DOHH2 (cell line): Measurements from ENCODE around the gene TWSG1.

Experiments
- H3F3A ChIP-seq: fragments of 200-600 bp; sonication (generic), shearing (Covaris generic); 2 replicates; pipeline ENCODE4 v1.6.0; 2016; ENCODE audit warnings: antibody characterized with exemption, mild to moderate bottlenecking; ENCODE audit not compliant: control insufficient read depth, insufficient read depth
- H3K27ac ChIP-seq: fragments of 200-600 bp; sonication (generic); 2 replicates; pipeline ENCODE4 v1.5.1; 2014; ENCODE audit warnings: low read depth, mild to moderate bottlenecking, low read length, moderate library complexity
- H3K27me3 ChIP-seq: fragments of 200-600 bp; sonication (generic); 2 replicates; pipeline ENCODE4 v1.6.1; 2014; ENCODE audit warnings: mild to moderate bottlenecking, low read length, mixed read lengths; ENCODE audit not compliant: control insufficient read depth
- H3K36me3 ChIP-seq: fragments of 200-600 bp; sonication (generic); 2 replicates; pipeline ENCODE4 v1.6.1; 2014; ENCODE audit warnings: mild to moderate bottlenecking, low read length, moderate library complexity, mixed read lengths; ENCODE audit not compliant: control insufficient read depth
- H3K4me1 ChIP-seq: fragments of 200-600 bp; sonication (generic); 2 replicates; pipeline ENCODE4 v1.6.1; 2014; ENCODE audit warnings: mild to moderate bottlenecking, low read length, mixed read lengths; ENCODE audit not compliant: control insufficient read depth
- H3K4me2 ChIP-seq: fragments of 200-600 bp; sonication (generic); 2 replicates; pipeline ENCODE4 v1.6.0; 2014; ENCODE audit warnings: mild to moderate bottlenecking, low read length, moderate library complexity
- H3K4me3 ChIP-seq: fragments of 200-600 bp; sonication (generic); 2 replicates; pipeline ENCODE4 v1.5.1; 2014; ENCODE audit warnings: mild to moderate bottlenecking, low read length, mixed read lengths
- H3K79me2 ChIP-seq: fragments of 200-600 bp; sonication (generic); 2 replicates; pipeline ENCODE4 v1.6.1; 2014; ENCODE audit warnings: mild to moderate bottlenecking, low read length, mixed read lengths; ENCODE audit not compliant: control insufficient read depth
- H3K9me2 ChIP-seq: fragments of 200-600 bp; sonication (generic); replicated peaks from 2 replicates; pipeline ENCODE4 v1.6.1; 2014; ENCODE audit warnings: mild to moderate bottlenecking, low read length, mixed read lengths; ENCODE audit not compliant: control insufficient read depth
- H3K9me3 ChIP-seq: fragments of 200-600 bp; sonication (generic); 2 replicates; pipeline ENCODE4 v1.6.1; 2014; ENCODE audit warnings: antibody characterized with exemption, low read length, mixed read lengths; ENCODE audit not compliant: control insufficient read depth, insufficient read depth
- H4K20me1 ChIP-seq: fragments of 200-600 bp; sonication (generic); 2 replicates; pipeline ENCODE4 v1.6.0; 2014; ENCODE audit warnings: low read depth, mild to moderate bottlenecking, antibody characterized with exemption, low read length, moderate library complexity; ENCODE audit not compliant: control insufficient read depth, insufficient read depth
- CTCF ChIP-seq: fragments of 200-600 bp; sonication (generic); IDR thresholded peaks from one replicate; pipeline ENCODE4 v1.5.1; 2014; ENCODE audit warnings: antibody characterized with exemption, mild to moderate bottlenecking, low read depth, low read length; ENCODE audit not compliant: poor library complexity, severe bottlenecking
- EZH2phosphoT487 ChIP-seq: fragments of 200-600 bp; sonication (generic); IDR thresholded peaks from 2 replicates; pipeline ENCODE4 v1.6.1; 2017; ENCODE audit warnings: borderline replicate concordance, mild to moderate bottlenecking, antibody characterized with exemption, low read length, moderate library complexity, mixed read lengths

The TWSG1 gene

GRCh38 chr18:9405977-9406376 lies 71.4 kb downstream of the TWSG1 start:
- Histone ChIP-seq H3K79me2 (no peaks in the 10 kb centered on the region), H3K4me1 (no peaks in the 10 kb centered on the region)

GRCh38 chr18:9410515-9410914 lies 75.9 kb downstream of the TWSG1 start:
- no peaks in the 10 kb centered on the region for H3K9me3 ChIP-seq
- H3K27ac ChIP-seq = no peak overlapping the region
- TF ChIP-seq CTCF = no peak
- TF ChIP-seq EZH2phosphoT487 = no peak
- no peak overlapping the region for H3K4me2 ChIP-seq
- H3K4me1 ChIP-seq = no peaks in the 10 kb centered on the region
- no peaks in the 10 kb centered on the region for H3K9me2 ChIP-seq
- H3K36me3 ChIP-seq = no peaks in the 10 kb centered on the region
- H4K20me1 ChIP-seq = no peaks in the 10 kb centered on the region
- H3K79me2 ChIP-seq = no peaks in the 10 kb centered on the region
- H3K4me3 ChIP-seq = no peak overlapping the region
- H3K27me3 ChIP-seq = no peaks in the 10 kb centered on the region
- no peaks in the 10 kb centered on the region for H3F3A ChIP-seq

More at GRCh38 chr18:9405977-9406376, 71.4 kb downstream of the TWSG1 start:
- Histone ChIP-seq H3K9me3 (no peaks in the 10 kb centered on the region), H3F3A (no peaks in the 10 kb centered on the region), H3K4me2 (no peak overlapping the region), H3K4me3 (no peak overlapping the region), H3K27ac (no peak overlapping the region), H3K9me2 (no peaks in the 10 kb centered on the region), H3K36me3 (no peaks in the 10 kb centered on the region), H3K27me3 (no peaks in the 10 kb centered on the region), H4K20me1 (no peaks in the 10 kb centered on the region)
- TF ChIP-seq CTCF (no peak), EZH2phosphoT487 (no peak)

GRCh38 chr18:9413576-9413975 lies 79.0 kb downstream of the TWSG1 start:
- Histone ChIP-seq H3F3A (no peaks in the 10 kb centered on the region), H3K4me3 (no peak overlapping the region), H3K9me2 (no peaks in the 10 kb centered on the region), H4K20me1 (no peaks in the 10 kb centered on the region), H3K27ac (no peak overlapping the region), H3K4me2 (no peak overlapping the region), H3K27me3 (no peaks in the 10 kb centered on the region), H3K9me3 (no peaks in the 10 kb centered on the region), H3K79me2 (no peaks in the 10 kb centered on the region), H3K36me3 (no peaks in the 10 kb centered on the region), H3K4me1 (peaks cover 9% of the 10 kb centered on the region; the same call in 1 of the 2 replicates)
- no peak for TF ChIP-seq CTCF
- TF ChIP-seq EZH2phosphoT487 = no peak

GRCh38 chr18:9416563-9417072 lies 82.0 kb downstream of the TWSG1 start:
- Histone ChIP-seq H3K4me2 (no peak overlapping the region), H3K27ac (no peak overlapping the region), H3K27me3 (no peaks in the 10 kb centered on the region), H3K4me3 (no peak overlapping the region), H3K79me2 (no peaks in the 10 kb centered on the region), H4K20me1 (no peaks in the 10 kb centered on the region), H3K9me2 (no peaks in the 10 kb centered on the region), H3K36me3 (no peaks in the 10 kb centered on the region), H3K4me1 (peaks cover 9% of the 10 kb centered on the region; the same call in 1 of the 2 replicates), H3F3A (no peaks in the 10 kb centered on the region), H3K9me3 (no peaks in the 10 kb centered on the region)
- no peak for TF ChIP-seq CTCF
- no peak for TF ChIP-seq EZH2phosphoT487
